ENCODE measurements around the gene DOK6.
"Not testable (repeated sequence)": the region's sequence is repeated elsewhere in the genome, so short reads cannot be mapped to it uniquely, and the experiment has no call there.

DOK6 gene

GRCh38 chr18:69840001-69840400, 439.3 kb downstream of the DOK6 start:
- no peaks in the 10 kb centered on the region for H3K27me3 ChIP-seq (ENCODE audit: insufficient read depth, low read length)
- no peaks in the 10 kb centered on the region for H3K9me3 ChIP-seq (ENCODE audit: low read length)
- H3K4me3 ChIP-seq (ENCODE audit: low read length), result no peak overlapping the region
- no peak overlapping the region for H2AFZ ChIP-seq (ENCODE audit: low read depth, low read length)
- H3K4me1 ChIP-seq (ENCODE audit: insufficient read depth, low read length), result peaks cover 7% of the 10 kb centered on the region
- no peaks in the 10 kb centered on the region for H3K36me3 ChIP-seq (ENCODE audit: insufficient read depth, low read length)

GRCh38 chr18:69840445-69840844, 439.8 kb downstream of the DOK6 start:
- no peaks in the 10 kb centered on the region for H3K9me3 ChIP-seq (ENCODE audit: low read length)
- no peak overlapping the region for H3K4me3 ChIP-seq (ENCODE audit: low read length)

GRCh38 chr18:69841117-69841516, 440.4 kb downstream of the DOK6 start:
- Histone ChIP-seq H3K4me1 (ENCODE audit: insufficient read depth, low read length) (no peaks in the 10 kb centered on the region), H3K9me3 (ENCODE audit: low read length) (no peaks in the 10 kb centered on the region), H3K27me3 (ENCODE audit: insufficient read depth, low read length) (no peaks in the 10 kb centered on the region), H3K4me3 (ENCODE audit: low read length) (no peak overlapping the region), H3K36me3 (ENCODE audit: insufficient read depth, low read length) (no peaks in the 10 kb centered on the region), H2AFZ (ENCODE audit: low read depth, low read length) (no peak overlapping the region)

More at GRCh38 chr18:69840445-69840844, 439.8 kb downstream of the DOK6 start:
- Histone ChIP-seq H3K27me3 (ENCODE audit: insufficient read depth, low read length) (no peaks in the 10 kb centered on the region), H3K36me3 (ENCODE audit: insufficient read depth, low read length) (no peaks in the 10 kb centered on the region), H2AFZ (ENCODE audit: low read depth, low read length) (no peak overlapping the region), H3K4me1 (ENCODE audit: insufficient read depth, low read length) (peaks cover 6% of the 10 kb centered on the region)

- no peak overlapping the region for H3K4me3 ChIP-seq (ENCODE audit: low read length)
- no peaks in the 10 kb centered on the region for H3K4me1 ChIP-seq (ENCODE audit: insufficient read depth, low read length)
- H3K36me3 ChIP-seq (ENCODE audit: insufficient read depth, low read length), result no peaks in the 10 kb centered on the region
- H3K27me3 ChIP-seq (ENCODE audit: insufficient read depth, low read length), result no peaks in the 10 kb centered on the region
- H3K9me3 ChIP-seq (ENCODE audit: low read length), result no peaks in the 10 kb centered on the region
- no peak overlapping the region for H2AFZ ChIP-seq (ENCODE audit: low read depth, low read length)
Measured at GRCh38 chr18:69843015-69843414, 442.3 kb downstream of the DOK6 start.

- Histone ChIP-seq H3K9me3 (ENCODE audit: low read length) (no peaks in the 10 kb centered on the region), H3K36me3 (ENCODE audit: insufficient read depth, low read length) (no peaks in the 10 kb centered on the region), H3K27me3 (ENCODE audit: insufficient read depth, low read length) (no peaks in the 10 kb centered on the region), H2AFZ (ENCODE audit: low read depth, low read length) (no peak overlapping the region), H3K4me3 (ENCODE audit: low read length) (no peak overlapping the region), H3K4me1 (ENCODE audit: insufficient read depth, low read length) (no peaks in the 10 kb centered on the region)
Measured at GRCh38 chr18:69844656-69845055, 444.0 kb downstream of the DOK6 start.

GRCh38 chr18:69845593-69846506, 445.2 kb downstream of the DOK6 start:
- no peaks in the 10 kb centered on the region for H3K9me3 ChIP-seq (ENCODE audit: low read length)

GRCh38 chr18:69853051-69853450, 452.4 kb downstream of the DOK6 start:
- H3K4me1 ChIP-seq (ENCODE audit: insufficient read depth, low read length), result no peaks in the 10 kb centered on the region
- H2AFZ ChIP-seq (ENCODE audit: low read depth, low read length), result no peak overlapping the region
- no peaks in the 10 kb centered on the region for H3K9me3 ChIP-seq (ENCODE audit: low read length)
- no peaks in the 10 kb centered on the region for H3K36me3 ChIP-seq (ENCODE audit: insufficient read depth, low read length)
- H3K27me3 ChIP-seq (ENCODE audit: insufficient read depth, low read length), result no peaks in the 10 kb centered on the region
- no peak overlapping the region for H3K4me3 ChIP-seq (ENCODE audit: low read length)

More at GRCh38 chr18:69845593-69846506, 445.2 kb downstream of the DOK6 start:
- Histone ChIP-seq H2AFZ (ENCODE audit: low read depth, low read length) (no peak overlapping the region), H3K4me1 (ENCODE audit: insufficient read depth, low read length) (no peaks in the 10 kb centered on the region), H3K4me3 (ENCODE audit: low read length) (no peak overlapping the region), H3K36me3 (ENCODE audit: insufficient read depth, low read length) (no peaks in the 10 kb centered on the region), H3K27me3 (ENCODE audit: insufficient read depth, low read length) (no peaks in the 10 kb centered on the region)

GRCh38 chr18:69854455-69854854, 453.8 kb downstream of the DOK6 start:
- H3K4me3 ChIP-seq (ENCODE audit: low read length), result no peak overlapping the region
- no peaks in the 10 kb centered on the region for H3K4me1 ChIP-seq (ENCODE audit: insufficient read depth, low read length)
- no peaks in the 10 kb centered on the region for H3K36me3 ChIP-seq (ENCODE audit: insufficient read depth, low read length)
- H2AFZ ChIP-seq (ENCODE audit: low read depth, low read length), result no peak overlapping the region
- H3K9me3 ChIP-seq (ENCODE audit: low read length), result no peaks in the 10 kb centered on the region
- no peaks in the 10 kb centered on the region for H3K27me3 ChIP-seq (ENCODE audit: insufficient read depth, low read length)

GRCh38 chr18:69858897-69859296, 458.2 kb downstream of the DOK6 start:
- Histone ChIP-seq H2AFZ (ENCODE audit: low read depth, low read length) (no peak overlapping the region), H3K4me3 (ENCODE audit: low read length) (no peak overlapping the region), H3K36me3 (ENCODE audit: insufficient read depth, low read length) (no peaks in the 10 kb centered on the region), H3K27me3 (ENCODE audit: insufficient read depth, low read length) (no peaks in the 10 kb centered on the region), H3K9me3 (ENCODE audit: low read length) (no peaks in the 10 kb centered on the region), H3K4me1 (ENCODE audit: insufficient read depth, low read length) (no peaks in the 10 kb centered on the region)

GRCh38 chr18:69864802-69865201, 464.1 kb downstream of the DOK6 start:
- H3K27me3 ChIP-seq (ENCODE audit: insufficient read depth, low read length); H3K36me3 ChIP-seq (ENCODE audit: insufficient read depth, low read length); H2AFZ ChIP-seq (ENCODE audit: low read depth, low read length); H3K4me1 ChIP-seq (ENCODE audit: insufficient read depth, low read length); H3K9me3 ChIP-seq (ENCODE audit: low read length); H3K4me3 ChIP-seq (ENCODE audit: low read length): not testable (repeated sequence)

- H3K36me3 ChIP-seq (ENCODE audit: insufficient read depth, low read length), result no peaks in the 10 kb centered on the region
- H3K9me3 ChIP-seq (ENCODE audit: low read length), result no peaks in the 10 kb centered on the region
- peaks cover 4% of the 10 kb centered on the region for H3K4me1 ChIP-seq (ENCODE audit: insufficient read depth, low read length)
- no peak overlapping the region for H3K4me3 ChIP-seq (ENCODE audit: low read length)
- H2AFZ ChIP-seq (ENCODE audit: low read depth, low read length), result no peak overlapping the region
- H3K27me3 ChIP-seq (ENCODE audit: insufficient read depth, low read length), result no peaks in the 10 kb centered on the region
Measured at GRCh38 chr18:69865776-69866175, 465.1 kb downstream of the DOK6 start.

GRCh38 chr18:69866212-69866611, 465.5 kb downstream of the DOK6 start:
- H3K4me1 ChIP-seq (ENCODE audit: insufficient read depth, low read length), result peaks cover 8% of the 10 kb centered on the region

GRCh38 chr18:69870736-69871135, 470.0 kb downstream of the DOK6 start:
- no peaks in the 10 kb centered on the region for H3K9me3 ChIP-seq (ENCODE audit: low read length)
- no peak overlapping the region for H3K4me3 ChIP-seq (ENCODE audit: low read length)
- no peaks in the 10 kb centered on the region for H3K36me3 ChIP-seq (ENCODE audit: insufficient read depth, low read length)
- H2AFZ ChIP-seq (ENCODE audit: low read depth, low read length), result no peak overlapping the region
- H3K4me1 ChIP-seq (ENCODE audit: insufficient read depth, low read length), result peaks cover 22% of the 10 kb centered on the region
- H3K27me3 ChIP-seq (ENCODE audit: insufficient read depth, low read length), result no peaks in the 10 kb centered on the region

More at GRCh38 chr18:69866212-69866611, 465.5 kb downstream of the DOK6 start:
- Histone ChIP-seq H3K4me3 (ENCODE audit: low read length) (no peak overlapping the region), H2AFZ (ENCODE audit: low read depth, low read length) (no peak overlapping the region), H3K27me3 (ENCODE audit: insufficient read depth, low read length) (no peaks in the 10 kb centered on the region), H3K9me3 (ENCODE audit: low read length) (no peaks in the 10 kb centered on the region), H3K36me3 (ENCODE audit: insufficient read depth, low read length) (no peaks in the 10 kb centered on the region)
